Panc1 (cell line): ENCODE data around the gene TMA7. TPM values are rescaled to one million over a fixed set of nuclear protein-coding genes. Genes with fewer than 3 reads are reported as not detected.

ENCODE experiments used
- ATAC-seq: fragments of 200-7000 bp; cut with Tn5 transposase; 2 replicates; pipeline ENCODE4 v1.9.1; 2020; ENCODE audit warnings: mild to moderate bottlenecking, moderate library complexity
- BruUV-seq: library from RNA; stranded (reverse); fragments of 400-500 nt; replicated peaks from 2 replicates; lab custom pipeline; 2021; lab: Mats Ljungman, UMichigan
- CTCF ChIA-PET: fragments of 300-600 bp; sonication (Branson Sonifier 250); formaldehyde crosslinking; loops from one replicate; lab custom pipeline; 2022; ENCODE audit warnings: antibody characterized with exemption; lab: Charles Lee
- POLR2A ChIA-PET: fragments of 300-600 bp; sonication (Branson Sonifier 250); formaldehyde crosslinking; loops from one replicate; lab custom pipeline; 2022; ENCODE audit warnings: antibody characterized with exemption; lab: Charles Lee
- DNase-seq: peaks from one replicate; pipeline ENCODE4 v3.0.0-alpha.2; 2010; ENCODE audit warnings: low read depth, low spot score
- H3K27ac ChIP-seq: 2 replicates; pipeline ENCODE4 v1.5.1; 2011; ENCODE audit warnings: mild to moderate bottlenecking, low read length, inconsistent platforms
- H3K27me3 ChIP-seq: fragments of 200-500 bp; sonication (Bioruptor generic); 2 replicates; pipeline ENCODE4 v1.6.0; 2014; ENCODE audit warnings: low read length, inconsistent platforms; ENCODE audit not compliant: control insufficient read depth, insufficient read depth
- H3K36me3 ChIP-seq: fragments of 200-500 bp; sonication (Bioruptor generic); 2 replicates; pipeline ENCODE4 v1.5.1; 2014; ENCODE audit warnings: inconsistent platforms, mild to moderate bottlenecking, low read length, moderate library complexity; ENCODE audit not compliant: control insufficient read depth, insufficient read depth
- H3K4me1 ChIP-seq: 2 replicates; pipeline ENCODE4 v1.5.1; 2011; ENCODE audit warnings: inconsistent platforms, mild to moderate bottlenecking, low read length, moderate library complexity; ENCODE audit not compliant: control insufficient read depth, insufficient read depth
- H3K4me3 ChIP-seq, 2 experiments: 2 replicates each; pipeline ENCODE4 v1.5.1; 2011 to 2012; ENCODE audit warnings: low read depth in 2 of 2, low read length in 2 of 2, mild to moderate bottlenecking in 2 of 2, inconsistent platforms in 1 of 2, moderate library complexity in 1 of 2
- H3K9me3 ChIP-seq: fragments of 200-500 bp; sonication (Bioruptor generic); 2 replicates; pipeline ENCODE4 v1.5.1; 2014; ENCODE audit warnings: low read depth, mild to moderate bottlenecking, inconsistent platforms, low read length, moderate library complexity; ENCODE audit not compliant: control insufficient read depth, insufficient read depth
- POLR2AphosphoS5 ChIP-seq: IDR thresholded peaks from 2 replicates; pipeline ENCODE4 v1.6.1; 2012; ENCODE audit warnings: mild to moderate bottlenecking, low read depth, low read length, moderate library complexity
- SIN3A ChIP-seq: IDR thresholded peaks from 2 replicates; pipeline ENCODE4 v1.6.1; 2012; ENCODE audit warnings: low read depth, mild to moderate bottlenecking, low read length, moderate library complexity, borderline replicate concordance; ENCODE audit not compliant: insufficient read depth
- TCF7L2 ChIP-seq: IDR thresholded peaks from 2 replicates; pipeline ENCODE4 v1.6.1; 2011; ENCODE audit warnings: mild to moderate bottlenecking, low read depth, low read length, inconsistent platforms
- in situ Hi-C: cut with HindIII; loops from 2 replicates; pipeline ENCODE4 v1.10.0; 2016; ENCODE audit warnings: low sequenced_read_pairs, low pct_unique_long_range_greater_than_20kb
- intact Hi-C: fragments of 100-400 bp; cut with micrococcal nuclease; formaldehyde crosslinking; loops from one replicate; pipeline ENCODE4 v1.10.0; 2022; ENCODE audit not compliant: unreplicated experiment
- total RNA-seq: library from RNA; stranded (reverse); gene quantifications from one replicate; pipeline ENCODE4 v1.2.1, GENCODE V29; 2021; ENCODE audit not compliant: unreplicated experiment
- TF ChIP-seq, protein P1 (sequence below), 2 experiments: IDR thresholded peaks; 2 replicates each; pipeline ENCODE4 v1.6.1; 2011 to 2012; ENCODE audit warnings: low read depth in 2 of 2, control low read depth in 1 of 2, low read length in 1 of 2, mild to moderate bottlenecking in 1 of 2, moderate library complexity in 1 of 2; ENCODE audit not compliant: insufficient read depth in 1 of 2
- TF ChIP-seq, protein P2 (sequence below): fragments of 450-650 bp; IDR thresholded peaks from 2 replicates; pipeline ENCODE4 v1.5.1; 2017; ENCODE audit warnings: mild to moderate bottlenecking

The TMA7 gene
- total RNA-seq, 1 experiment from 2014 or later: 175 TPM

DNA sequence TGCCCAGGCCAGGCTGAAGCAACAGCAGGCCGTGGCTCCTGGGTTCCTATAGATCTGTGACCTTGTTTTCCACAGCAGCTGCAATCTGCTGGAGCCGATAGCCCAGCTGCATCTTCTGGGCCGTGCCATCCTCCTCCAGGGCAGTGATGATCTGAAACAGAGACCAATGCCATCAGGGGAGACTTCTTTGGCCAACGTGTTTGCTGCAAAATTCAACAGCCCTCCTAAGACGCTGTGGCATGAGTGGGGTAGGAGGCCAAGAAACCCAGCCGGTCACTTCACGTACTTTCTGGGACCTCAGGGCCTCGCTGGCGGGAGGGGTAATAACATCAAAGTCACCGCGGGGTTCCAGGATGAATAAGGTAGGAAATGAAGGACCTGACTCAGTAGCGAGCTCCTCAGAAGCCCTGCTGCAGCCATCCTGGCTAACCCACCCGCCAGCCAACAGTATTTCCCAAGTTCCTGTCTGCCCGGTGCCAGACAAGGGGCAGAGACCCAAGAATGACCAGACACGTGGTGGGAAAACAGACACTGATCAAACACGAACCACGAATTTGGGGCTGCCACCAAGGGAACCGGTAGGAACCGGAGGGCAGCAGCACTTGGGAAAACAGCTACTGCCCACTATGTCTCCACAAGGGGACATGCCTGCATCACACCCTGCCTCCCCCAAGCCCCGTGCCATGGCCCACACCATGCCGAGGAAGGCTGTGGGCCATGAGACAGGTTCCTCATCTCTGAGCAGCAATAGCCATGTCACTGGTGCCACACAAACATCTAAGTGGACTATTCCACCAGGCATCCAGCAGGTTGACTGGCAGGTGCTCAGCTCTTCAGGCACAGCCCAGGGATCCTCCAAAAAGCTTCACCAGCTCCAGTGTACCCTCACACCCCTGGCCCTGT, 35.4 kb upstream of the TMA7 start:
- no peaks in the 10 kb centered on the region for H3K9me3 ChIP-seq
- no TSS peak for BruUV-seq
- no peaks in the 10 kb centered on the region for H3K36me3 ChIP-seq
- no peaks in the 10 kb centered on the region for H3K4me1 ChIP-seq
- POLR2A ChIA-PET: no interaction called here
- intact Hi-C loops: loop anchor here (5.0 kb wide), 1 partner anchor 33 kb away; no protein-coding TSS in a partner anchor
- in situ Hi-C loops: no loop called here
- ATAC-seq: no peak
- no peak overlapping the region for H3K4me3 ChIP-seq
- DNase-seq: no peak
- CTCF ChIA-PET: interaction anchor here (1.3 kb wide), 1 partner anchor 31 kb away, joined by 7 read pairs; no protein-coding TSS in a partner anchor
- TF ChIP-seq POLR2AphosphoS5: no peak
- TF ChIP-seq SIN3A: no peak
- TF ChIP-seq, protein P1, sequence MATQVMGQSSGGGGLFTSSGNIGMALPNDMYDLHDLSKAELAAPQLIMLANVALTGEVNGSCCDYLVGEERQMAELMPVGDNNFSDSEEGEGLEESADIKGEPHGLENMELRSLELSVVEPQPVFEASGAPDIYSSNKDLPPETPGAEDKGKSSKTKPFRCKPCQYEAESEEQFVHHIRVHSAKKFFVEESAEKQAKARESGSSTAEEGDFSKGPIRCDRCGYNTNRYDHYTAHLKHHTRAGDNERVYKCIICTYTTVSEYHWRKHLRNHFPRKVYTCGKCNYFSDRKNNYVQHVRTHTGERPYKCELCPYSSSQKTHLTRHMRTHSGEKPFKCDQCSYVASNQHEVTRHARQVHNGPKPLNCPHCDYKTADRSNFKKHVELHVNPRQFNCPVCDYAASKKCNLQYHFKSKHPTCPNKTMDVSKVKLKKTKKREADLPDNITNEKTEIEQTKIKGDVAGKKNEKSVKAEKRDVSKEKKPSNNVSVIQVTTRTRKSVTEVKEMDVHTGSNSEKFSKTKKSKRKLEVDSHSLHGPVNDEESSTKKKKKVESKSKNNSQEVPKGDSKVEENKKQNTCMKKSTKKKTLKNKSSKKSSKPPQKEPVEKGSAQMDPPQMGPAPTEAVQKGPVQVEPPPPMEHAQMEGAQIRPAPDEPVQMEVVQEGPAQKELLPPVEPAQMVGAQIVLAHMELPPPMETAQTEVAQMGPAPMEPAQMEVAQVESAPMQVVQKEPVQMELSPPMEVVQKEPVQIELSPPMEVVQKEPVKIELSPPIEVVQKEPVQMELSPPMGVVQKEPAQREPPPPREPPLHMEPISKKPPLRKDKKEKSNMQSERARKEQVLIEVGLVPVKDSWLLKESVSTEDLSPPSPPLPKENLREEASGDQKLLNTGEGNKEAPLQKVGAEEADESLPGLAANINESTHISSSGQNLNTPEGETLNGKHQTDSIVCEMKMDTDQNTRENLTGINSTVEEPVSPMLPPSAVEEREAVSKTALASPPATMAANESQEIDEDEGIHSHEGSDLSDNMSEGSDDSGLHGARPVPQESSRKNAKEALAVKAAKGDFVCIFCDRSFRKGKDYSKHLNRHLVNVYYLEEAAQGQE (IDR thresholded peaks at IDR 0.05; ENCODE audit: insufficient read depth in 1 of 2, low read depth in 2 of 2, low read length in 1 of 2): no peak
- no peak for TF ChIP-seq TCF7L2
- TF ChIP-seq, protein P2, sequence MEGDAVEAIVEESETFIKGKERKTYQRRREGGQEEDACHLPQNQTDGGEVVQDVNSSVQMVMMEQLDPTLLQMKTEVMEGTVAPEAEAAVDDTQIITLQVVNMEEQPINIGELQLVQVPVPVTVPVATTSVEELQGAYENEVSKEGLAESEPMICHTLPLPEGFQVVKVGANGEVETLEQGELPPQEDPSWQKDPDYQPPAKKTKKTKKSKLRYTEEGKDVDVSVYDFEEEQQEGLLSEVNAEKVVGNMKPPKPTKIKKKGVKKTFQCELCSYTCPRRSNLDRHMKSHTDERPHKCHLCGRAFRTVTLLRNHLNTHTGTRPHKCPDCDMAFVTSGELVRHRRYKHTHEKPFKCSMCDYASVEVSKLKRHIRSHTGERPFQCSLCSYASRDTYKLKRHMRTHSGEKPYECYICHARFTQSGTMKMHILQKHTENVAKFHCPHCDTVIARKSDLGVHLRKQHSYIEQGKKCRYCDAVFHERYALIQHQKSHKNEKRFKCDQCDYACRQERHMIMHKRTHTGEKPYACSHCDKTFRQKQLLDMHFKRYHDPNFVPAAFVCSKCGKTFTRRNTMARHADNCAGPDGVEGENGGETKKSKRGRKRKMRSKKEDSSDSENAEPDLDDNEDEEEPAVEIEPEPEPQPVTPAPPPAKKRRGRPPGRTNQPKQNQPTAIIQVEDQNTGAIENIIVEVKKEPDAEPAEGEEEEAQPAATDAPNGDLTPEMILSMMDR: no peak
- no peak overlapping the region for H3K27ac ChIP-seq
- H3K27me3 ChIP-seq: no peaks in the 10 kb centered on the region

DNA sequence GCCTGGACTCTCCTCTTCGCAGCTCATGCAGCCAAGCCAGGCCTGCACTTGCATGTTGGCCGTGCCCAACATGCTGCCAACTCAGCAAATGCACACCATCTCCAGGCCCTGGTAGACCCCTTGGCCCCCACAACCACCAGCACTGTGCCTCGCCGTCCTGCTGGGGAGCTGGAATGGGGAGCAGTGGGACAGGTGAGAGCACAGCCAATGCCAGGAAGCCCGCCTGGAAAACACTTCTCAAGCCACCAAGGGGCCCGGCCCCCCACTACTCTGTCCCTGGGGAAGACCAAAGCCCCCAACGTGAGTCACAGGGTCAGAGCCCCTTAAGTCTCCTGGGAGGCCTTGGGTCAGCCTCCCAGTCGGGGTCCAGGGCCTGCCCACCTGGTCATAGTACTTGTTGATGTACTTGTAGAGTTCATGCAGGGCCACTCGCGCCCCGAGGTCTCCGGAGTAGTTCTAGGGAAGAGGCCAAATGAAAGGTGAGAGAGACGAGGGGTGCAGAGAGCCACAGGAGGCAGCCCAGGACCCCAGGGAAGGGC, 34.6 kb upstream of the TMA7 start:
- TF ChIP-seq, protein P1 (IDR thresholded peaks at IDR 0.05; ENCODE audit: insufficient read depth in 1 of 2, low read depth in 2 of 2, low read length in 1 of 2): no peak
- TF ChIP-seq, protein P2: no peak
- Histone ChIP-seq H3K9me3 (no peaks in the 10 kb centered on the region), H3K4me3 (no peak overlapping the region), H3K36me3 (no peaks in the 10 kb centered on the region), H3K27ac (no peak overlapping the region), H3K4me1 (no peaks in the 10 kb centered on the region), H3K27me3 (no peaks in the 10 kb centered on the region)
- BruUV-seq: no TSS peak
- no peak for DNase-seq
- intact Hi-C loops (no loop called here), in situ Hi-C loops (no loop called here)
- POLR2A ChIA-PET: no interaction called here
- no peak for ATAC-seq
- CTCF ChIA-PET: interaction anchor here (1.3 kb wide), 1 partner anchor 31 kb away, joined by 7 read pairs; no protein-coding TSS in a partner anchor
